IMR-90 (cell line): ENCODE data around the gene DHX34. TPM values are rescaled to one million over a fixed set of nuclear protein-coding genes. Genes with fewer than 3 reads are reported as not detected.

Source experiments
- ATAC-seq: fragments of 200-7000 bp; cut with Tn5 transposase; 2 replicates; pipeline ENCODE4 v1.9.1; 2020; ENCODE audit warnings: low read depth, mild to moderate bottlenecking, moderate library complexity
- BruUV-seq: library from RNA; stranded (reverse); fragments of 400-500 nt; replicated peaks from 2 replicates; lab custom pipeline; 2021; lab: Mats Ljungman, UMichigan
- CTCF ChIA-PET: fragments of 300-600 bp; formaldehyde crosslinking; extraction: SDS; loops from one replicate; lab custom pipeline; 2021; ENCODE audit warnings: antibody characterized with exemption; lab: Yijun Ruan, JAX
- POLR2A ChIA-PET: fragments of 300-600 bp; sonication (Branson Sonifier 250); formaldehyde crosslinking; loops from one replicate; lab custom pipeline; 2022; ENCODE audit warnings: antibody characterized with exemption; ENCODE audit not compliant: unreplicated experiment; lab: Charles Lee
- DNase-seq: peaks from one replicate; pipeline ENCODE4 v3.0.0; 2013
- H2AFZ ChIP-seq: replicated peaks from 2 replicates; pipeline ENCODE3; 2013; ENCODE audit warnings: low read length, mild to moderate bottlenecking; ENCODE audit not compliant: poor library complexity
- H2AK5ac ChIP-seq: 2 replicates; pipeline ENCODE4 v1.6.1; 2013; ENCODE audit warnings: low read depth, low read length, inconsistent platforms
- H2AK9ac ChIP-seq: replicated peaks from 2 replicates; pipeline ENCODE3; 2013; ENCODE audit warnings: mild to moderate bottlenecking, low read depth, low read length, moderate library complexity; ENCODE audit not compliant: poor library complexity
- H2BK120ac ChIP-seq: 2 replicates; pipeline ENCODE4 v1.6.1; 2013; ENCODE audit warnings: low read depth, low read length, inconsistent platforms
- H2BK15ac ChIP-seq: 3 replicates; pipeline ENCODE4 v1.6.1; 2013; ENCODE audit warnings: low read depth, low read length, inconsistent platforms
- H2BK20ac ChIP-seq: 2 replicates; pipeline ENCODE4 v1.6.1; 2013; ENCODE audit warnings: low read depth, mild to moderate bottlenecking, inconsistent platforms, low read length, moderate library complexity
- H2BK5ac ChIP-seq: 2 replicates; pipeline ENCODE4 v1.6.1; 2013; ENCODE audit warnings: mild to moderate bottlenecking, low read depth, low read length, inconsistent platforms; ENCODE audit not compliant: poor library complexity, severe bottlenecking
- H3K14ac ChIP-seq: replicated peaks from 2 replicates; pipeline ENCODE4 v1.6.1; 2013; ENCODE audit warnings: low read depth, low read length, inconsistent platforms
- H3K18ac ChIP-seq: 2 replicates; pipeline ENCODE4 v1.6.1; 2013; ENCODE audit warnings: low read depth, low read length, control low read depth
- H3K23ac ChIP-seq: 2 replicates; pipeline ENCODE4 v1.6.1; 2013; ENCODE audit warnings: low read depth, low read length, inconsistent platforms
- H3K27ac ChIP-seq: 2 replicates; pipeline ENCODE4 v1.5.1; 2013; ENCODE audit warnings: mild to moderate bottlenecking, control low read depth, low read length; ENCODE audit not compliant: insufficient read depth
- H3K27me3 ChIP-seq: 2 replicates; pipeline ENCODE4 v1.6.1; 2013; ENCODE audit warnings: low read length; ENCODE audit not compliant: control insufficient read depth, insufficient read depth
- H3K36me3 ChIP-seq: 2 replicates; pipeline ENCODE4 v1.6.1; 2013; ENCODE audit warnings: low read length, mixed read lengths; ENCODE audit not compliant: control insufficient read depth, insufficient read depth
- H3K4ac ChIP-seq: 2 replicates; pipeline ENCODE4 v1.6.1; 2013; ENCODE audit warnings: low read depth, low read length, inconsistent platforms
- H3K4me1 ChIP-seq: 2 replicates; pipeline ENCODE4 v1.6.1; 2013; ENCODE audit warnings: low read length, mixed read lengths; ENCODE audit not compliant: control insufficient read depth, insufficient read depth
- H3K4me2 ChIP-seq: 2 replicates; pipeline ENCODE4 v1.6.1; 2013; ENCODE audit warnings: low read depth, mild to moderate bottlenecking, control low read depth, low read length, moderate library complexity
- H3K4me3 ChIP-seq: 2 replicates; pipeline ENCODE4 v1.5.1; 2013; ENCODE audit warnings: low read depth, mild to moderate bottlenecking, control low read depth, low read length, moderate library complexity; ENCODE audit not compliant: insufficient read depth
- H3K56ac ChIP-seq: 2 replicates; pipeline ENCODE4 v1.6.1; 2013; ENCODE audit warnings: low read length, inconsistent platforms; ENCODE audit not compliant: insufficient read depth; ENCODE audit errors: extremely low read depth
- H3K79me1 ChIP-seq, 2 experiments: 2 replicates each; pipeline ENCODE4 v1.6.1; 2013; ENCODE audit warnings: low read length in 2 of 2, inconsistent platforms in 1 of 2, low read depth in 1 of 2
- H3K9ac ChIP-seq: 2 replicates; pipeline ENCODE4 v1.6.1; 2013; ENCODE audit warnings: low read depth, low read length, control low read depth
- H3K9me1 ChIP-seq: 2 replicates; pipeline ENCODE4 v1.6.1; 2013; ENCODE audit warnings: low read length, inconsistent platforms; ENCODE audit not compliant: insufficient read depth
- H3K9me3 ChIP-seq: 2 replicates; pipeline ENCODE4 v1.6.1; 2013; ENCODE audit warnings: low read length; ENCODE audit not compliant: control insufficient read depth, insufficient read depth
- H4K20me1 ChIP-seq: 2 replicates; pipeline ENCODE4 v1.6.1; 2013; ENCODE audit warnings: low read length, inconsistent platforms; ENCODE audit not compliant: insufficient read depth
- H4K5ac ChIP-seq: 2 replicates; pipeline ENCODE4 v1.6.1; 2013; ENCODE audit warnings: mild to moderate bottlenecking, low read depth, low read length, control low read depth
- H4K8ac ChIP-seq, 2 experiments: 2 replicates each; pipeline ENCODE4 v1.6.1; 2013; ENCODE audit warnings: low read depth in 2 of 2, low read length in 2 of 2, control low read depth in 1 of 2, inconsistent platforms in 1 of 2
- H4K91ac ChIP-seq: 2 replicates; pipeline ENCODE4 v1.6.1; 2013; ENCODE audit warnings: low read depth, low read length, inconsistent platforms; ENCODE audit not compliant: insufficient read depth
- CEBPB ChIP-seq: IDR thresholded peaks from 2 replicates; pipeline ENCODE4 v1.6.1; 2012; ENCODE audit warnings: low read depth, low read length, improper control_type of control experiment
- CTCF ChIP-seq: conservative IDR thresholded peaks from 2 replicates; pipeline ENCODE4 v1.5.1; 2012; ENCODE audit warnings: mild to moderate bottlenecking, low read depth, low read length, improper control_type of control experiment
- FOS ChIP-seq: fragments of 150-350 bp; IDR thresholded peaks from 2 replicates; pipeline ENCODE4 v1.6.1; 2016; ENCODE audit warnings: low read depth, low read length
- NFE2L2 ChIP-seq: fragments of 150-350 bp; IDR thresholded peaks from 2 replicates; pipeline ENCODE4 v1.6.1; 2016; ENCODE audit warnings: low read depth, mild to moderate bottlenecking, low read length
- RAD21 ChIP-seq: IDR thresholded peaks from 2 replicates; pipeline ENCODE4 v1.6.1; 2012; ENCODE audit warnings: low read length, improper control_type of control experiment
- WGBS, 2 experiments: methylation state at CpG; one replicate each; pipeline versions ENCODE4 v1.1.5 to v1.1.7; 2013; ENCODE audit warnings: missing lambda C conversion rate in 2 of 2; ENCODE audit not compliant: insufficient read length in 1 of 2; ENCODE audit errors: extremely low coverage in 2 of 2; 5-methylcytosine and 5-hydroxymethylcytosine counted together
- dilution Hi-C: fragments of 300-500 bp; cut with HindIII; formaldehyde crosslinking; loops from one replicate; pipeline ENCODE4 v1.14.3; 2018; ENCODE audit warnings: low sequenced_read_pairs; ENCODE audit not compliant: unreplicated experiment
- in situ Hi-C: fragments of 300-500 bp; cut with MboI; formaldehyde crosslinking; loops from 3 replicates; pipeline ENCODE4 v1.14.3; 2019; ENCODE audit warnings: low sequenced_read_pairs, inconsistent platforms, mixed read lengths
- intact Hi-C: fragments of 100-400 bp; cut with micrococcal nuclease; formaldehyde crosslinking; loops from 2 replicates; pipeline ENCODE4 v1.10.0; 2022
- polyA plus RNA-seq, 3 experiments: library from polyadenylated mRNA; depleted of rRNA; stranded (reverse); fragments of >200 nt; gene quantifications; 2 replicates each; pipeline ENCODE4 v1.2.3, GENCODE V29; 2012; ENCODE audit warnings: low replicate concordance in 1 of 3
- total RNA-seq: library from RNA; depleted of rRNA; stranded (reverse); fragments of >200 nt; gene quantifications from 2 replicates; pipeline ENCODE4 v1.2.3, GENCODE V29; 2012

DHX34 gene
- total and polyA plus RNA-seq, 2 of the 4 experiments (the other 2 are of a cell fraction) = 4.5 to 13.7 TPM

DNA sequence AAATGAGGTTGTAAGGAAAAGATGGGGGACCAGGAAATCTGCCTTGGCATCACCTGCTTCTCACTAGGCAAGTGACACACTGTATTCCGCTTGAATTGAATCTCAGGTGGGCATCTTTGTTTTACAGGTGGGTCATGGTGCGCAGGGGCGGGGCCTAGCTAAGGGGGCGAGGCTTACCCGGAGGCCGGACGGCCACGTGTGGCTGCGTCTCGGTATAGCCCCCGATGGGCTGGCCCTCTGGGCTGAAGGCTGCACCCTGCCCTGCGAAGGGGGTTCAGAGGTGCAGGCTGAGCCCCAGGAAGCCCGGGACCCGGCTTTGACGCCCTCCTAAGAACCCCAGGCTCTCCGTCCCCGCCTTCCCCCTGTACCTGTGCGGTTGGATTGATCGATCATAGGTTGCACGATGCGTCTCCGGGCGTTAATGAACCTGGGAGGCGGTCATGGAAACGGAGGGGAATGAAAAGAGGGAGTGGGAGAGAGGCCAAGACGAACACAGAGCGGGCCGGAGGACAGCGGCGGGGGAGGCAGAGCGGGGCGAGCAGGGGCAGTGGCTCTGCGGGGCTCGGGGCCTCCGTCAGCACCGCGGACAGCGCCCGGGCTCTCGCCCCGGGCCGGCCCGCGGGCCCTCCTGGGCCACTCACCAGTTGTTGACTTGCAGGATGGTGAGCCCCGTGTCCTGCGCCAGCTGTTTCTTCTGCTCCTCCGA is 57.7 kb downstream of the DHX34 start:
- no peak overlapping the region for H3K27ac ChIP-seq
- no peaks in the 10 kb centered on the region for H3K27me3 ChIP-seq
- no peak overlapping the region for H4K91ac ChIP-seq
- H2AK9ac ChIP-seq = no peak overlapping the region
- no peak overlapping the region for H4K5ac ChIP-seq
- CTCF ChIA-PET = no interaction called here
- no peak for DNase-seq
- H3K9me3 ChIP-seq = no peaks in the 10 kb centered on the region
- H3K4me1 ChIP-seq = no peaks in the 10 kb centered on the region
- H3K4me3 ChIP-seq = no peak overlapping the region
- no peak overlapping the region for H3K4ac ChIP-seq
- H4K20me1 ChIP-seq = peaks cover 8% of the 10 kb centered on the region; the same call in 1 of the 2 replicates
- peaks cover 11% of the 10 kb centered on the region; the same call in 1 of the 2 replicates for H3K9me1 ChIP-seq
- H2BK20ac ChIP-seq = no peak overlapping the region
- in situ Hi-C loops (no loop called here), intact Hi-C loops (no loop called here), dilution Hi-C loops (no loop called here)
- peak; percentile 61 for ATAC-seq
- no peaks in the 10 kb centered on the region for H3K79me1 ChIP-seq
- no peak overlapping the region for H3K14ac ChIP-seq
- 20% methylated on average over 14 of the region's 47 CpGs; no CpG with 5 or more reads in 1 of the 2 experiments for WGBS, 2 experiments
- no peak overlapping the region for H3K23ac ChIP-seq
- BruUV-seq = no TSS peak
- POLR2A ChIA-PET = no interaction called here
- no peak overlapping the region for H3K56ac ChIP-seq
- H3K18ac ChIP-seq = no peak overlapping the region
- TF ChIP-seq FOS (no peak), RAD21 (no peak), CEBPB (no peak), CTCF (no peak), NFE2L2 (no peak)
- no peak overlapping the region for H2AK5ac ChIP-seq
- H3K9ac ChIP-seq = no peak overlapping the region
- no peak overlapping the region for H3K4me2 ChIP-seq
- no peak overlapping the region for H2AFZ ChIP-seq
- no peak overlapping the region for H2BK120ac ChIP-seq
- H2BK5ac ChIP-seq = no peak overlapping the region
- no peak overlapping the region for H2BK15ac ChIP-seq
- H3K36me3 ChIP-seq = peaks cover 27% of the 10 kb centered on the region
- H4K8ac ChIP-seq = no peak overlapping the region
